ENCODE data around the gene SDR9C7.
A peak's percentile ranks its signal among the peaks of the same experiment; 100 is the strongest.
"Not testable (repeated sequence)": the region's sequence is repeated elsewhere in the genome, so short reads cannot be mapped to it uniquely, and the experiment has no call there.

SDR9C7 gene

DNA sequence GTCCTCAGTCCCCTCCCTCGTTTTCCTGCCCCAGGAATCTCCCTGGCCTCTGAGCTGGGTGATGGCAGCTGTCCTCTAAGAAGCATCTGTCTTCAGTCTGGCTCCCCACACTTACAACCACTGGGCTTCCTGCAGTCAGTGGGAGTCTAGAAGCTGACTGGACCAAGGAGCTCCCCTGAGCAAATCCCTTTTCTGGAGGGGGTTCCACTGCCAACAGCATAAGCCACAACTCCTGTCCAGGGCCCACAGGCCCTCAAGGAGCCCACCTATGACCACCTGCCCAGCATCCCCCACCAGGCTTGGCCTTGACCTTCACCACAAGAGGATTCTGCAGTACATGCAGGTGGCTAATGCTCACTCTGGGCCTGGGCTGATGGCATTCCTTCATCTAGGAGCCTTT lies 19.1 kb upstream of the SDR9C7 start:
- no peak for DNase-seq (ENCODE audit: low read depth)

DNA sequence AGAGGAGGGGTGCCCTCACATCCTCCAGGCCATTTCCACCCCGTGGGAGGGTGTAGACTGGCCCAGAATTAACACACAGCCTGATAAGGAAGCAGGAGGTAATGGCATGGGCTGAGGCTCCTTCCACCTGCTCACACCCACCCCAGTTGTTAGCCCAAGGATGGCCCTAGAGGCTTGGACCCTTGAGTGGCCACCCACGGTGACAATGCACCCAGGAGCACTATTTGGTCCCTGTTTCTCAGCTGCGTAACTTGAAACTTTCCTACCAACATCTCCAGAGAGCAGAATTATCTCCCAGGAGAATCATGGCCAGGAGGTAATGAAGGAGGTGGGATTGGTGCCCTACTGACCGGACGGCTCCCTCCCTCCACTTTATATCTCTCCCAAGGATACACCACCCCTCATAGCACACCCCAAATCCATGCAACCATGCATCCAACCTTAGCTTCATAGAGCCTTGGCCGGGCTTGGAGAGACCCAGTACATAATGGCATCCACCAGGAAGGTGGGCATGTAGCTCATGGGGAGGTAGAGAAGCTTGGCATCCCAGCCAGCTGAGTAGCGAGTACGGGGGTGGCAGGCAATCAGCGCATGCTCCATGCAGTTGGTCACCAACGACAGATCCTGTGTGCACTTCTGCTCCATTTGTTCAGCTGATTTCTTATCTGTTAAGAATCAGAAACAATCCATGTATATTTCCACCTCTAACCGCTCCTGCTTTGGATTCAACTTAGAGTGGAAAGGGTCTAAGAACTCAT lies 17.6 kb upstream of the SDR9C7 start:
- no peak for DNase-seq (ENCODE audit: low read depth)

DNA sequence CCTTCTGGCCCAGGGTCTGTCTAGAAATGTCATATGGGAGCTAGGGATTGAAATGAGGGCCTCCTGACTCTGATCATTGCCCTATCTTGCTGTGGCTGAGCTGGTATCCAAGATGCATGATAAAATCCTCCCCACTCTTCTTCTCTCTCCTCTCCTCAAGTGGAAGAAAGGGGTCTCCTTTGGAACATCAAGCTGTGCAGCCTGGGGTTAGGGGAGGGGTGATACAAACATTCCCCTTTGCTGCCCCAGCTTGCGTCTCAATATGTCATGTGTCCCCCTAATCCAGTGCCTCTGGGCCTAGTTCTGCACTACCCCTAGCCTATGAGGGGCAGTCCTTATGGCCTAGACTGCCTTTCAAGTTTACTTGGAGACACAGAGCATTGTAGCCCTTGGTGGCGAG lies 14.7 kb upstream of the SDR9C7 start:
- DNase-seq (ENCODE audit: low read depth): no peak

DNA sequence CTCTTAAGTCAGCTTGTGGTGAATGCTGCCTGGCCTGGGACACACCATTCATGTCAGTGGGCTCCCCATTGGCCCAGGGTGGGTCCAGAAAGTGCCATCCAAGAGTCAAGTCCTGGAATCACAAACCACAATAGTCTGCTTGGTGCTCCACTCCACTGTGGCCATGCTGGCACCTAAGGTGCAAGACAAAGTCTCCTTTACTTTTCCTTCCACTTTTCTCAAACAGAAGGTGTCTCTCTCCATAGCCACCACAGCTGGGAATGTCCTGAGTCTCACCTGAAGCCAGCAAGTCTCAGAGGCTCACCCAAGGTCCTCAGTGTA lies 14.2 kb upstream of the SDR9C7 start:
- DNase-seq (ENCODE audit: low read depth): no peak

DNA sequence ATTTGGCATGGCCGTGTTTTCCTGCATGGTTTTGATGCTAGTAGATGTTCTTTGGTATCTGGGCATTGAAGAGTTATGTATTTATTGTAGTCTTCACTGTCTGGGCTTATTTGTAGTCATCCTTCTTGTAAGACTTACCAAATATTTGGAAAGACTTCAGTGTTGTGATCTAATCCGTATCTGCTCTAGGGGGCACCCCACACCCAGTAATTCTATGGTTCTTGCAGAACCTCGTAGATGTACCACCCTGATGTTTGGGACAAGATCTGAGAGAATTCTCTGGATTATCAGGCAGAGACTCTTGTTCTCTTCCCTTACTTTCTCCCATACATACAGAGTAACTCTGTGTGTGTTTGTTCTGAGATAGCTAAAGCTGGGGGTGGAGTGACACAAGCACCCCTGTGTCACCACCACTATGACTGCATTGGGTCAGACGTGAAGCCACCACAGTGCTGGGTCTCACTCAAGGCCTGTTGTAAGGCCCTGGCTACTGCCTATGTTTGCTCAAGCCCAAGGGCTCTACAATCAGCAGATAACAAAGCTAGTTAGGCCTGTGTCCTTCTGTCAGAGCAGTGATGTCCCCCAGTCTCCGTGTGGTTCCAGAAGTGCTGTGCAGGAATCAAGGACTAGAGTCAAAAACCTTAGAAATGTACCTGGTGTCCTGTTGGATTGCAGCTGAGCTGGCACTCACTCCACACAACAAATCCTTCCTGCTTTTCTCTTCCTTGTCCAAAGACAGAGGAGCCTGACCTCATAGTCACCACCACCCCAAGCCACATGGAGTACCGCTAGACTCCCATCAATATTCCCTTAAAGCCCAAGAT lies 13.6 kb upstream of the SDR9C7 start:
- DNase-seq (ENCODE audit: low read depth): no peak

DNA sequence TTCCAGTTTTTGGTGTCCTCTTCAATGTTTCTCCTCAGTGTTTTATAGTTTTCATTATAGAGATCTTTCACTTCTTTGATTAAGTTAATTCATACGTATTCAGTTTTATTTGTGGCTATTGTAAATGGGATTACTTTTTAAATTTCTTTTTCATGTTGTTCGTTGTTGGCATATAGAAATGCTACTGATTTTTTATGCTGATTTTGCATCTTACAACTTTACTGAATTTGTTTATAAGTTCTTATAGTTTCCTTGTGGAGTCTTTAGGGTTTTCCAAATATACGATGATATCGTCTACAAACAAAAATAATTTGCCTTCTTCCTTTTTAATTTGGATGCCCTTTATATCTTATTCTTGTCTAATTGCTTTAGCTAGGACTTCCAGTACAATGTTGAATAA lies 9.7 kb upstream of the SDR9C7 start:
- no peak for DNase-seq (ENCODE audit: low read depth)

DNA sequence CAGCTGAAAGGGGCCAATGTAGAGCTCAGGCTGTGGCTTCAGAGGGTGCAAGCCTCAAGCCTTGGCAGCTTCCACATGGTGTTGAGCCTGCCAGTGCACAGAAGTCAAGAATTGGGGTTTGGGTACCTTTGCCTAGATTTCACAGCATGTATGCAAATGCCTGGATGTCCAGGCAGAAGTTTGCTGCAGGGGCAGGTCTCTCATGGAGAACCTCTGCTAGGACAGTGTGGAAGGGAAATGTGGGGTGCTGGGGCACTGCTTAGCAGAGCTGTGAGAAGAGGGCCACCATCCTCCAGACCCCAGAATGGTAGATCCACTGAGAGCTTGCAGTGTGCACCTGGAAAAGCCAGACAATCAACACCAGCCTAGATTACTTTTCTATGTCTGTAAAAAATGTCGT lies 9.2 kb upstream of the SDR9C7 start:
- not testable (repeated sequence) for DNase-seq (ENCODE audit: low read depth)

DNA sequence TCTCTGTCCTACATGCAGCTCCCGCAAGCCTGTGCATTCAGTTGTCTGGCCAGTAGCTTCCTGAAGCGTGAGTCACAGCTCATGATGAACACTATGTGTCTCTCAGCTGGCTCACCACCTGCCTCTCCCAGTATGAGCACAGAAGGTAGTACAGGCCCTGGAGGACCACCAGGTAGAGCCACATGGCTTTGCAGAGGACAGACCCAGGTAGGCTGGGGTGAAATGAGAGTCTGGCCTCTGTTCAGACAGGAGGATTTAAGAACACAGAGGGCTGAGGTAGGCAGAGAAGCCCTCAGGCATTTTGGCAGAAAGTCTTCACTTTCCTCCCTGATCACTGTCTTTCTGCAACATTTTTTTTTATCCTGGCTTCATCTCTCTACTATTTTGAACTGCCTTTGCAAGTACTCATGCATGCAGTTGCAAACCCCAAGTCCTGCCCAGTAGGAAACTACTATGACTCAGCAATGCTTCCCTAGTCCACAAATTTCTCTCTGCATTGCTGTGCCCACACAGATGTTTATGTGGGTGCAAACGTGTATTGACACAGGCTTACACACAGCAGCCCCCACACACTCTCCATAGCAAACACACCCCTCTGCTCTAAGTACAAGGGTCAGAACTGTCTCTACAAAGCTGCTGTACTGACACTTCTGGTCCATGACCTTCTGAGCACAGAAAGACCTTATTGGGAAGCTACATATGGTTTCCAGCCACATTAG lies 7.2 kb upstream of the SDR9C7 start:
- DNase-seq (ENCODE audit: low read depth): peak; percentile 78

DNA sequence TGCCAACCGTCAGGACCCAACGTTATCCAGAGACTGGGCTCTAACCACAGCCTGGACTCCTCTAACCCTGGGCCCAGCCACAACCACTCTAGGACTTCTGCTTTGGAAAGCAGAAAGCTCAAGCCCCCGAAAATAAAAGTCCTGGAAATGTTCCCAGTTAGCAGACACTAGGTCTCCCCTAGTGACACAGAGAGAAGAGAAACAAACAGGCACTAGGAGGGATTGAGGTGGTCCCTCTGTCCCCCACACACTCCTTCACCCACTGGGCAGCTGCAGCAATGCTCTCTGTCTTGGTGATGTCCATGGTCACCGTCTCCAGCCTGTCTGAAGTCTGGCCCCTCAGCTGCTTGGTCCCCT lies 6.7 kb upstream of the SDR9C7 start:
- not testable (repeated sequence) for DNase-seq (ENCODE audit: low read depth)

DNA sequence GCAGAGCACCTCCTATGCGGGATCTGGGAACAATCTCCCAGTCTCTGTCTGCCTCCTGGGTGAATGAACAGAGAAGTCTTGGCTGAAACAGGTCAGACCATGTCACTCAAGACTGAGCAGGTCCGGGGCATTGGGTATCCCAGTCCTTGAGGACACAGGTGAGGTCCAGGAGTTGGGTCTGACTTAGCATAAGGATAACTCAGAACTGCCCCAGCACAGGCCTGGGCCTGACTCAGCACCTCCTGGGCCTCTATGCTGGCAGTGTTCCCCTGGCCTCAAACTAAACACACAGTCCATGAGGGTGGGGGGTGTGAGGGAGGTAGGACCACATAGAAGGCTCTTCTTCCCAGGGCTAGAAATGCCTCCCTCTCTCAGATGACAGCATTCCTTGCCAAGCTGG lies 1.5 kb upstream of the SDR9C7 start:
- DNase-seq (ENCODE audit: low read depth): no peak

DNA sequence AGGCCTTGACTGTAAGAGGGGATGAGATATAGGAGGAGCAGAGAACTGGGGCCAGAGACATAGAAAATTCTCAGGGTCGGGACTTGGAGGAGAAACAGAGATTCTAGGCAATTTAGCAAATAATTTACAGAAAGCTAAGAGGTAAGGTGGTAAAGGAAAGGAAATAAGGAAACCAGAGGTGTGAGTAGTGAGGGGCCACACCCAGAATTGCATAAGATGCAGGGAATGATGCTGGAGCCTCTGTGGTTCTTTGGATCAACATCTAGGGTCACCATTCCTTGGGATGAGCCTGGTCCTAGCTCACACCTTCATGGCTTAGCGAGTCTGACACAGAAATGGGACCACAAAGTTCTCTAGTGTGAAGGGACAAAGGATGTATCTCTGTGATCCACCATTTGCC lies 949 bp upstream of the SDR9C7 start:
- DNase-seq (ENCODE audit: low read depth): no peak

DNA sequence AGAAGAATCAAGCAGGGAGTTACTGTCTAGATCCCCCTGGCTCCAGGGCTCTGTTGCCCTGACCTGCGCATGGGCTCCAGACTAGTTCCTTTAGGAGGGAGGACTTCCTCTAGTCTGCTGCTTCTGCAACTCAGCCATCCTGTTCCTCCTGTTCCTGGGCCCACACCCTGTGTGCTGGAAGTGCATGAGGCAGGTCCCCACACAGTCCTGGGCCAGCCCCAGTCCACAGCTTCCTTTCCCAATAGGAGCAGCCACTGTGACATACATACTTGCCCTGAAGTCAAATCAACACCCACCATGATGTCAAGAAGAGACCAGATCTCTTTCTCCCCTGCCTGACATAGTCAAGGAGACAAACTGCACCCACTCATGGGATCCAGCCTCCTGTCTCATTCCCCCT lies 1.3 kb downstream of the SDR9C7 start:
- peak; percentile 9 for DNase-seq (ENCODE audit: low read depth)

DNA sequence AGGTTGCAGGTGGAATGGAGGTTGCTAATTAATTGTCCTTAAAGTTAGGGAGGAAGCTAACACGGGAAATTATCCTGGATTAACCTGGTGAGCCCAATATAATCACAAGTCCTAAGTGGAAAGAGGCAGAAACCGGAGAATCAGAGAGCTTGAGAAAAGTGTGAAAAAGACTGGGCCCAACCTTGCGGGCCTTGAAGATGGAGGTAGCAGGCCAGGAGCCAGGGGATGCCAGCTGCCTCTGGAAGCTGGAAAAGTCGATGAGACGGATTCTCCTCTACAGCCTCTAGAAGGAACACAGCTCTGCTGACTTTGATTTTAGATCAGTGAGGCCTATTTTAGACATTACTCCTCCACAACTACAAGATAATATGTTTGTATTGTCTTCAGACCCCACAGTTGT lies 2.1 kb downstream of the SDR9C7 start:
- no peak for DNase-seq (ENCODE audit: low read depth)

DNA sequence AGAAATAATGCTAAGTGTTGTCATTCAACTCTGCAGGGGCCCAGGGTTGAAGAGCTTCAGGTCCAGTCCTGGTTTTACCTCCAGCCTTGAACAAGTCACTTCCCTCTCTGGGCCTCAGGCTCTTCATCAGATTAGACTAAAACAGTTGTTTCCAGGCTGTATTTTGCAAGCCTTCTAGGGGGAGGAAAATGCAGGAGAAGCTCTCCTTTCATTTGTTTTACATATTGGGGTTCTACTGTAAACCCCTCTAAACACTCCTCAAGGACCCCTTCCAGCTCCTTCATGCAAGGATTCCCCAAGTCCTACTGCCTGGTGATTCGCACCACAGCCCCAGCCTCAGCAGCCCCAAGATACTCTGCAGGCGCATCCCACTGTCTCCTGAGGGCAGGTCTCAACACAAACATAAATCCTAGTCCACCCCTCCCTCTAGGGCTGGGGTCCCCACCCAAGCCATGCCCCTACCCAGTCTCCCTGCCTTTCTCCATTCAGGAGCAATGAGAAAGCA lies 2.7 kb downstream of the SDR9C7 start:
- peak; percentile 90 for DNase-seq (ENCODE audit: low read depth)

DNA sequence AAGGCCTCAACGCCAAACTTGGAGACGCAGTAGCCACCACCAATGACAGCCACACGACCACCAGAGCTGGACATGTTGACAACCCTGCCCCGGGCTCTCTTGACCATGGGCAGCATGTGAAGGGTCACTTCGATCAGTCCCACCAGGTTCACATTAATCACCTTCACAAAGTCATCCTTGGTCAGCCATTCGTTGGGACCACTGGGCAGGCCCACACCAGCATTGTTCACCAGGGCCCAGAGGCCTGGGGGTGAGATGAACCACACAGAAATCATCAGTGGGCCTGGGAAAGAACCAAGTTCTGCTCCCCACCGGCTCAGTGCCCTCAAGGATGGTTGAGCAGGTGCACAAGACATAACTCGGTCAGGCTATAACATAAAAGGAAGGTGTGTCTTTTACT lies 4.0 kb downstream of the SDR9C7 start:
- no peak for DNase-seq (ENCODE audit: low read depth)

DNA sequence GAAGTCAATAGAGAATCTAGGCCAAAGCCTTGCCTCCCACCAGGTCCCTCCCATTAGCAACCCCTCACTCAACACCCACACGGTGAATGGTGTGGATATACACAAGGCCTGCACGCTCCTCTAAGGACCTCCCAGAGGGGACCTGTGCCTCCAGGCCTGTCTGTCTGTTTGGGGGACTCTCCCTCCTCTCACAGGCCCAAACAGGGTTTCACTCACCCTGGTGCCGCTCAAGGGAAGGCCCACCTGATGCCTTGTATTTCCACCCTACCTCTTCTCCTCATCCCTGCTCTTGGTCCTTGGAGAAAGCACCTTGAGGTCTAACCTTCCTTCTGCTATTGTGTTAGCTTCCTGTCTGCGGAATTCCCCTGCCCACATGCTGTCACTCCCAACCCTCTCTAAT lies 4.4 kb downstream of the SDR9C7 start:
- DNase-seq (ENCODE audit: low read depth): no peak

DNA sequence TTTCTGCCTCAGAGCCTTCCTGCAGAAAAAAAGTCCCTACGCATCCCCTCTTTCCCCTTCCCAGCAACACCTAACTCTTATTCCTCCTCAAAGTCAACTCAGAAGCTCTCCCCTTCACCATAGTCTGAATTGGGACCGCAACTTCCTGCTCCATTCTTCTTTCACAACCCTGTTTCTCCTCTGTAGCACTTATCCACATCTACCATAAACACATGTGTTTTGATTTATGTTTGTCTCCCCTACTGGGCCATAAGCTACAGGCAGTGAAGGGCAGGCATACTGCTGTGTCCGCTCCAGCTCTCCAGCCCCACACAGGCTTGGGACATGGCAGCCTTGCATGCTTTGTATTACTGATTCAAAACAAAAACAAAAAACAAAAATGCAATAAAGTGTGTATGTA lies 5.9 kb downstream of the SDR9C7 start:
- DNase-seq (ENCODE audit: low read depth): peak; percentile 58

DNA sequence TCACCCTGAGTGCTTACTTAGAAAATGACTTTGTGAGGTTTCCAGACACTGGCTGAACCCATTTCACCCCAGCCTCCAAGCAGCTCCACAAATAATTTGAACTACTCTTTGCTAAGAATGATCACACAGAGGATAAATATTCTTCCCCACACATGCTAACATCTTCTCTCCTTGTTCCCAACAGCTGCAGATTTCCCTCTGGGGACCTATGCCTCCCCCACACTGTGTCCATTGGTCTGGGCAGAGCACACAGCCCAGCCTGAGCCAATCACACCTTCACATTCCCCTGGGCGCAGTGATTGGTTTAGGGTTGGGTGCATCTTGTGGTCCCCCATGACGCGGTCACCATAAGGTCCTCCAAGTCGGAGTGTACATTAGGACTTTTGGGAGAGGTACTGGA lies 6.9 kb downstream of the SDR9C7 start:
- no peak for DNase-seq (ENCODE audit: low read depth)

DNA sequence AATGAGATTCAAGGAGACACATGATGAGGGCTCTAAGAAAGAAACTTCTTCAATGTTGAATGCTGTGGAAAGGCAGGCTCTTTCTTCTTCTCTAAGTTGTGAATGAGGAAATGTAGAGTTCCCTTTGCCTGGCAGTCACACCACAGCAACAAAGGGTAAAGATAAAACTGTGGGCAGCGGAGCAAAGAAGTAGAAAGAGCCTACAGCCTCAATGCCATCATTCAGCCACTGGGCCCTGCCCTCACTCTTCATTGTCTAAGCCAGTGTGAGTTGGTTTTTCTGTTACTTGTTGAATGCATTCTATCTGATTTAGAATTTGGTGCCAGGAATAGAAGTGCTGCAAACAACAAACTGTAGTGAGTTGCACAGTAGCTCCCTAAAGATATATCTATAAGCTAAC lies 12.2 kb downstream of the SDR9C7 start:
- DNase-seq (ENCODE audit: low read depth): no peak

DNA sequence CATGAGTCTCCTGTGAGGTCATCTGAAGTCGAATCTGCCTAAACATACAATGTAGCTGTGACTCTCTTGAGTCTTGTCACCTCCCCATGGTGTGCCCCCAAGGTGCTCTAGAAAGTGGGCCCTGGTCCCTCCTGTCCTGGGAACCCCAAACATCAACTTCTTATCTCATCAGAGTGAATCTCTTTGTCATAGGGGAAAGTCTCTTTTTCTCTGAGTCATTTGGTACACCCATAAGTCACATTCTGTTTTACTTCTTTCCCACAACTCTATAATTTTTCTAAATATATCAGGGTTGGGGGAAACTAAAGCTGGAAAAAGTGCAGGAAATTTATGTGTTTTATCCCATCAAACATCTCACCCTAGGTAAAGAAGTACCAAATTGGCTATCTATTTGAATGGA lies 12.9 kb downstream of the SDR9C7 start:
- no peak for DNase-seq (ENCODE audit: low read depth)

DNA sequence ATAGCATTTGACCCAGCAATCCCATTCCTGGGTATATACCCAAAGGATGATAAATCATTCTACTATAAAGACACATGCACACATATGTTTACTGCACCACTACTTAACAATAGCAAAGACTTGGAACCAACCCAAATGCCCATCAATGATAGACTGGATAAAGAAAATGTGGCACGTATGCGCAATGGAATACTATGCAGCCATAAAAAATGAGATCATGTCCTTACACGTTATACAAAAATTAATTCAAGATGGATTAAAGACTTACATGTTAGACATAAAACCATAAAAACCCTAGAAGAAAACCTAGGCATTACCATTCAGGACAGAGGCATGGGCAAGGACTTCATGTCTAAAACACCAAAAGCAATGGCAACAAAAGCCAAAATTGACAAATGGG lies 16.1 kb downstream of the SDR9C7 start:
- DNase-seq (ENCODE audit: low read depth): not testable (repeated sequence)

DNA sequence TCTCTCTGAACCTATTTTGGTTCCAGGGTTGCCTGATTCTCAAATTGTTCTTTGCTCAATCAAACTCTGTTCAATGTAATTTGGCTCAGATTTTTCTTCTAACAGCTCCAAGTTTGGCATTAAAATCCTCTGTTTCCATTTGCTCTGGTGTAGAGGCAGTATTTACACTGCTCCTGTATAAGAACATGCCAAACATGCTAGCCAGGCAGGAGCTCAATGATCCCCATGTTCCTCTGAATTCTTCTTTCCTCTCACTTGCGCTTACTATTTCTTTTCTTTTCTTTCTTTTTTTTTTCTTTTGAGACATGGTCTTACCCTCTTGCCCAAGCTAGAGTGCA lies 17.2 kb downstream of the SDR9C7 start:
- DNase-seq (ENCODE audit: low read depth): no peak

DNA sequence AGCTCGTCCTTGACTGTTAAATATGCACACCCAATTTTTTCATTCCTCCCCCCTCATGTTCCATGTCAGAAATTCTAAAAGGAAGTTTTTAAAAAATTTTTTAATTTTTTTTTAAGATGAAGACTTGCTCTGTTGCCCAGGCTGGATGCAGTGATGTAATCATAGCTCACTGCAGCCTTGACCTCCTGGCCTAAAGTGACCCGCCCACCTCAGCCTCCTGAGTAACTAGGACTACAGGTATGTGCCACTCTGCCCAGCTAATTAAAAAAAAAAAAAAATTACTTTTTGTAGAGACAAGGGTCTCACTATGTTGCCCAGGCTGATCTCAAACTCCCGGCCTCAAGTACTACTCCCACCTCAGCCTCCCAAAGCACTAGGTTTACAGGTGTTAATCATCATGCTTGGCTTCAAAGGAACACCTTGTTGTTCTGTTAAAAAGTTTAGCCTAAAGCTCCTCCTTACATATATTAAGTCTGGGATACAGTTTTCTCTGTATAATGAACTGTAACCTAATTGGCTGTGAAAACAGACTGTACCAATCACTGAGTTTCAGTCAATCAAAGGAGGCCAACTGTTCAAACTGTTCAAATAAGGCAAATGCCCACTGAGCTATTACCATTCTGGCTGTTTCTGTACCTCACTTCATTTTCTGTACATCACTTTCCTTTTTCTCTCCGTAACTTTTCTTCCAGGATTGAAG lies 17.8 kb downstream of the SDR9C7 start:
- no peak for DNase-seq (ENCODE audit: low read depth)

Measured in amniotic epithelial cell (primary cell).